NCI-H1092 treated with DMSO at 0.1 percent for 48 hours (cell line): ENCODE measurements around the gene NFIX.

Experiments
- DNase-seq: peaks from one replicate; lab custom pipeline; 2025; lab: John Stamatoyannopoulos, UW

Gene NFIX

DNA sequence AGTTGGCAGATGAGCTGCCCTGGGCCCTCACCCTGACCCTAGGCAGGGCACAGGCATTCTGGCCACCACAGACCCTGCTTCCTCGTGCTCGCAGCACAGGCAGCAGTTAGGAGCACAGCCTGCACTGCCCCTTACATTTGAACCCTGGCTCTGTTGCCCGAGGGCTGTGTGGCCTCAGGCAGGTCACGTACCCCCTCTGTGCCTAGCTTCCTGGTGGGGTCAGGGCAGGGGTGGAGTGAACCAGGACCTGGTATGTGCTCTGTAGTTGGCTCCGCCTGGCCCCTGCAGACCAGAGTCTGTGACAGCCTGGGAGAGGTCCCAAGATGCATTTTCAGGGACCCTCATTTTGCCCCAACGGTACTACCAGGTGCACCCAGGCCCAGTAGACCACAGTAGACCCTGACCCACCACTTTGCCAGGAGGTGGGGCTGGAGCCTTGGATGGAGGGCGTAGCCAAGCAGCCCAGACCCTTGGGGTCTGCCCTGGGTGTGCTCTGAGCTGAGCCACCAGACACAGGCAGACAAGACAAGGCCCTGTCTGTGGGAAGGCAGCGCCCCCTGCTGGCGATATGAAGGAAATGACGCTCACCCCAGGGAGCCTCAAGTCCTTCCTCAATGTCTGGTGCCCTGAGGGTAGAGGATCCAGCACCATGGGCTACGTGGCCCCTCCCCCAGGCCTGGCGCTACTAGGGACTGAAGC is 98.3 kb downstream of the NFIX start:
- peak; percentile 80 for DNase-seq

DNA sequence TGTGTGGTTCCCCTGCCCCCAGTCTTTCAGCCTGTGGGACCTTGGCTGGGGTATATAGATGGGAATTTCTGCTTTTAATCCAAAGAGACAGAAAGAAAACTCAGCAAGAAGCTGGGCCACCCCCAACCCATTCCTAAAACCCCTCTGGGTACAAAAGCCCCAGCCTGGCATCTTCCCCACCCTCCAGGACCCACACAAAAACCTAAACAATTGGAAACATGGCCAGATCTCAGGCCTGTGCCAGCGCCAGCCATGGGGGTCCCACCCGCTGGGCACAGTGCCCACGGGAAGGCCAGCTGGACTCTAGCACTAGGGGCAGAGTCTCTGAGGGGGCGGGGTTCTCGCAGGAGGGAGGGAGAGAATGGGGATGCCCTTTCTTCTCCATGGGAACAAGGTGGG is 98.8 kb downstream of the NFIX start:
- DNase-seq = peak; percentile 32

DNA sequence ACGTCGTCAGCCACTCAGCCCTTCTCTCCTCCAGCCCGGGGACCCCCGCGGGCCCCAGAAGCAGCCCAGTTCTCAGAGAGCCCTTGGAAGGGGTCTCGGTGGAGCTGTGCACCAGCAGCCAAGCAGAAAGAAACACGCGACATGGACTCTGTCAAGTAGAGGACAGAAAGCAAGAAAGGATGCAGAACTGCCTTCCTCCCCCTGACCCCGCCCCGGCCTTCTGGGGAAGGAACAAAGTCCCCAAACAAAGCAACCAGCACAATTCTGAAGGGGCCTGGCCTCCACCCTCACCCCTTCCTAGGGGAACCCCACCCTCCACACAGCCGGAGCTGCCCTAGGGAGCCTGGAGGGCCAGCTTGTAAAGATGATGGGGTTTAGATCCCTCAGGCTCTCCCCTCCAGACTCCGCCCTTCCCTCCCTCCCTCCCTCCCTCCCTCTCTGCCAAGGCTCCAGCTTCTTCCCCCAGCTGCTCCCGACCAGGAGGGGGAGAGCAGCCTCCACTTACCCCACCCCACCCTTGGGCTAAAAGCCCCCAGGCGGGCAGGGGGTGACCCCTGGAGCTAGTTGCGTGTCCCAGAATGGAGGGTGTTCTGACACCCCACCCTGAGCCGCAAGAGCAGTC is 99.6 kb downstream of the NFIX start:
- DNase-seq = no peak

DNA sequence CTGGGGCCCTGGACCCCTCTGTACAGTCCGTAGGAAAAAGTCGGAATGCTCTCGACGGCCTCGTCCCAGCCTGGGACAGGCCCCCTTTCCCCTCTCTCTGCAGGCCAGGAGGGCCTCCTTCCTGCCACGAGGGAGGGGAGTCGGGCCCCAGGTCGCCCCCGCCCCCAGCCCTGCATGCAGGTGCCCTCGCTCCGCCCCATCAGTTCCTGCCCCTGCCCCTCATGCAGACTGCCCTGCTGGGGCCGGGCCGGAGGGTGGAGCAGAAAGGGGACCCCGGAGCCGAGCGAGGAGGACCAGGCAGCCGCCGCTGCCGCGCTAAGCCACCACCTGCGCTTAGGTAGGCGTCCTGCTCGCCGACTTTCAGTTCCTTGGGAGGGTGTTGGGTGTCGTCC is 100.1 kb downstream of the NFIX start:
- no peak for DNase-seq

DNA sequence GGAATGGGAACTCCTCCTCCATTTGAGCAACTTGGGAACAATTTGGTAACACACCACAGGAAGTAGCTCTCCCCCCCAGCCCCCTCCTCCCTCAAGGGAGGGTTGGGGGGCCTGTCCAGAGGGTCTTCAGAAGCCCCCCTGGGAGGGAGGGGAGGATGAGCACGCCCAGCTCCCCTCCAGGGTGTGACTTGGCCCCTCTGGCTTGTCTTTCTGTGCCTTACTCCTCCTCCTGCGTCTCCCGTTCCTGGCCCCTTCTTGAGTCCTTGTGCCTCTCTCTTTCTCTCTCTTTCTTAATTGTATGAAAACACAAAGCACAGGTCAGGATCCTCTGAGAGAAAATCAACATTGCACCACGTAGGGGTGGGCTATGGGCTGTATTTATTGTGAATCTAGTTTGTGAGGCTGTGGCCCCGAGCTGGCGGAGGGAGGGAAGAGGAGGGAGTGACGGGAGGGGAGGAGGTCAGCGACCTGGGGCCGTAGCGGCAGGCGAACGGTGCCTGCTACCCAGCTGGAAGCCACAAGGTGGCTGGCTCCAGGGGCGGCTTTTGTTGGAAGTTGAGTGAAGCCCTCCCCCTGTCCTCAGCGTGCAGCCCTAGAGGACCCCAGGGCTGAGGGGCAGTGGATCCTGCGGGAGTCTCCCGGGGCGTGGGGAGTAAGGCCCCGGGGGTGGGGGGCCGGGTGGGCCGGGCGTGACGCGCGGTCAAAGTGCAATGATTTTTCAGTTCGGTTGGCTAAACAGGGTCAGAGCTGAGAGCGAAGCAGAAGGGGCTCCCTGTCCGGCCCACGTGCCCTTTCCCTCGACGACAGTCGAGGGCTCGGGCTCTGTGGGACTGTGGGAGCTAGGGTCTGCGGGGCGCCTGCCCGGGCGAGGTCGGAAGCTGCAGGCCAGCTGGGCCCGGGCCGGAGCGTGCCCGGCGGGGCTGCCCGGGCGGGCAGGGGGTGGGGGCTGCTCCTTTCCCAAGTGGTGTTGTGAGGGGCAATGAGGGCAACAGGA is 101.0 kb downstream of the NFIX start:
- DNase-seq = no peak

DNA sequence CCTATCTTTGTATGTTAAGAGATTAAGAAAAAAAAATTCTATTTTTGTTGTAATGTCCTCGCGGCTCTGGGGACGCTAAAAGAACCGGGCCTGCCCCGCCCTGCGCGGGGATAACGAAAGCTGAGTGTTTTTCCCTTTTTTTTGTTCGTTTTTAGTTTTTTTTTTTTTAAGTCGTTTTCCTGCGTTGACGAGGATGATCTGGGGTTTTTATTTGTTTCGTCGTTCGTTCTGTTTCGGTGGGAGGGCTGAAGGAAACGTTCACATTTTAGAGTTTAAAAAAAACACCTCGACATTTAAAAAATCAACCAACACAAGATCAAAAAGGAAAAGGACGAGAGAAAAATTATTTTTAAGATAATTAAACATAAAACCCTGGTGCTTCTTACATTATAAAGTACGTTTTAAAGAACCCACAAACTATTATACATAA is 101.8 kb downstream of the NFIX start:
- DNase-seq = no peak

DNA sequence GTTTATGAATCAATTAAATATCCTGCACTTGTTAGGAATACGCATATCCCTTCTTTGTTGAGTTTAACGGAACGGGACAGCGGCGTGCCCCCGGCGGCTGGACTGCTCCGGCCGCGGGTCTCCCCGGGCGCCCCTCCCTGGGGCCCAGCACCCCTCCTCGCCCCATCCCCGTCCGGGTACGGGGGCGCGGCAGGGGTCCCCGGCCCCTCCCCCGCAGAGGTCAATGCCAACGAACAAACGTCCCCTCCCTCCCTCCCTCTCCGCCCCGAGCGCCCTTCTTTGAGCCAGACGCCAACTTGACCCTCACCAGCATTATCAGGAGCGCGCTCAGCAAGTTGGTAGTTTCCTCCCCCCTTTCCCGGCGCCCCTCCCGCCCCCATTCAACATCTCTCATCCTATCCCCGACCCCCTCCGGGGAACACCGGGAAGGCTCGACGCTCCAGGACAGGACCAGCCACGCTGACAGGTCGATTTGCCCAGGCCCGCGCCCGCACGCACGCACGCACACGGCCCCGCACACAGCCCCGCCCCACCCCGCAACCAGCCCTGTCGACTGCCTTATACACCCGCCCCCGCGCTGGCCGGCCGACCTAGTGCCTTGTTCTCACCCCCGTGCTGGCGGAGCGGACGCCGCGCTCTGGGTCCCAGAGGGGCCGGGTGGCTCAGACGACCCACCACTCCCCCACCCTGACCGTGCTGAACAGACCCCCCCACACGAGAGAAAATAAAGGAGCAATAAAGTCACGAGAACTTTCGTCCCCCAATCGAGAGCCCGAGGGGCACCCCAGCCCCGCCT is 102.4 kb downstream of the NFIX start:
- DNase-seq = no peak

DNA sequence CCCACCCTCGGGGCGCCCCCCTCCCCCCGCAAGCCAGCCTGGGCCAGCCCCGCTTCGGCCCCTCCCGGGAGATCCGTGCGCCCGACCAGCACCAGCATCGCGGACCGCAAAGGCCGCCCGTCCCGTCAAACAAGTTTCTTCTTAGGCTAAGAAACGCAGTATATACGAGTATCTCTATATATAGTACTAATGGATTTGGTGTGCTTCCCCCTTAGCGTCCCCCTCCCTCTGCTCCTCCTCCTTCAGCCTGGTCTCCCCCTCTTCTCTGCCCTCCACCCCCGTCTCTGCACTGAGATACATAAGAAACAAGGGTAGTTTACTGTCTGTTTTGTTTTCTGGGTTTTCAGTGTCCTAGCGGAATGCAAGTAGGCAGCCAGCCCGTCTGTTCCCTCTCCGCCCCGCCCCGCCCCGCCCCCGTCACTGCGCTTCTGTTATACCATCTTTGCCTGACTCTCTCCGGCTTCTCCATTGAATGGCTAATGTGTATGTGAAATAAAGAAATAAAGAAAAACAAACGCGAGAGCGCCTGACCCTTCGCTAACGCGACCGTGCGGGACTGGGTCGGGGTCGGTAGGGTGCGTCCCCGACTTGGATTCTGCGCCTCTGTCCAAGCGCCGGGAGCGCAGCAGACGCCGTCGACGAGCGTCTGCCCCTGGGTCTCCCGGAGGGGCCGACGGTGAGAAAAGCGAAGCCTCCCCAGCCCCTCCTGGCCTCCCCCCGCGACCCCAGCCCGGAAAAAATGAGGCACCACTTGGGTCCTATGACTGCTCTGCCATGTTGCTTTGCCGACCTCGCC is 103.2 kb downstream of the NFIX start:
- no peak for DNase-seq

DNA sequence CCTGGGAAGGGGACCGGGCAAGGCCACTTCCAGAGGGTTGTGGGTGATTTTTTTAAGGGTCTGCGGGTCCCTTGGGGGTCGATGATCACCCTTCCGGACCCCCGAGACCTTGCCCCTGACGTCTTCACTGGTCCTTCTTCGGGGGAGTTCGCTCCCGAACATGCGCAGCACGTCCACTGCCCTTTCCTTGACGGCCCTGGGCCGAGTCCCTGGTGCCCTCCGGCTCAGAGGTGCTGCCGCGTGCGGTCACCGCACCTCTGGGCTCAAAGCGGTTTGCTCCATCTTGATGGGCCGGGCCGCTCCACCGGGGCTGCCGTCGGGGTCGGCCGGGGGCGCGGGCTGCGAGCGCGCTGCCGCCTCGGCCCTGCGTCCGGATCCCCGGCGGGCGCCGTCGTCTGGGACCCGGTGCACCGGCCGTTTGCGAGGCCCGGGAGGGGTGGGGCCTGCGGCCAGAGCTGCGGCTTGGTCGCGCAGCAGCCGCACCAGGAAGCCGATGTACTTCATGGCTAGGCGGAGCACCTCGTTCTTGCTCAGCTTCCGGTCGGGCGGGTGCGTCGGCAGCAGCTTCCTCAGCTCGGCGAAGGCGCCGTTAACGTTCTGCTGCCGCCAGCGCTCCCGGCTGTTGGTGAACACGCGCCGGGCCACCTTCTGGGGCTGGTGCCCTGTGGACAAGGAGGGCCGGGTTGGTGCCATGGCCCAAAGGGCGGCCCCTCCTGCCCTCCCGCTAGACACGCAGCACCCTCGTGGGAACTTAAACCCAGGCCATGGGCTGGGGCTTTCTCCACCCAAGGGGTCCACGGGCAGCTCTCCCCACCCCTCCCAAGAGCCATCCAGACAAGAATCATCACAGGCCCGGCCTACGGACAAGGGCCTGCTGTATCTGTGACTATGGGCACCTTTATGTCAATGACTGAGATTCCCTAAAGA is 104.1 kb downstream of the NFIX start:
- DNase-seq = no peak

DNA sequence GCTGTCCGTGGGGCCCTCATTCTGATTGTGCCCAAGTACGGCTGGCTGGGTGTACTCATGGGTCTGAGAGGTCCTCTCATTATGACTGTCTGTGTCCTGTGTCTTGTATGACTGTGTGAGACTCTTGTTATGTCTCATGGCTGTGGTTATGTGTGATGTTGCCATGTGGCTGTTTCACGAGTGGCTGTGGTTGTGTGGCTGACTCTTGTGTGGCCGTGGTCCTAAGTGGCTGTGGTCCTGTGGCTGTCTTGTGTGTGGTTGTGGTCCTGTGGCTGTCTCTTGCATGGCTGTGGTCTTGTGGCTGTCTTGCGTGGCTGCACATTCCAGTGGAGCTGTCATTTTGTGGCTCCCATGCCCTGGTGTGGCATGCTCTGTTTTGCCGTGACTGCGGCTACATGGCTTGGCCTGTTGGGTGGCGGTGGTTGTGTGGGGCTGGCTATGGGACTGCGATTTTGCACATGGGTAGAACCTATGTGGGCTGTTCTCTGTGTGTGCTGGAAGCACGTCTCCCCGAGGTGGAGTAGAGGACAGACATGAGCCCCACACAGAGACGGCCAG is 104.8 kb downstream of the NFIX start:
- no peak for DNase-seq

DNA sequence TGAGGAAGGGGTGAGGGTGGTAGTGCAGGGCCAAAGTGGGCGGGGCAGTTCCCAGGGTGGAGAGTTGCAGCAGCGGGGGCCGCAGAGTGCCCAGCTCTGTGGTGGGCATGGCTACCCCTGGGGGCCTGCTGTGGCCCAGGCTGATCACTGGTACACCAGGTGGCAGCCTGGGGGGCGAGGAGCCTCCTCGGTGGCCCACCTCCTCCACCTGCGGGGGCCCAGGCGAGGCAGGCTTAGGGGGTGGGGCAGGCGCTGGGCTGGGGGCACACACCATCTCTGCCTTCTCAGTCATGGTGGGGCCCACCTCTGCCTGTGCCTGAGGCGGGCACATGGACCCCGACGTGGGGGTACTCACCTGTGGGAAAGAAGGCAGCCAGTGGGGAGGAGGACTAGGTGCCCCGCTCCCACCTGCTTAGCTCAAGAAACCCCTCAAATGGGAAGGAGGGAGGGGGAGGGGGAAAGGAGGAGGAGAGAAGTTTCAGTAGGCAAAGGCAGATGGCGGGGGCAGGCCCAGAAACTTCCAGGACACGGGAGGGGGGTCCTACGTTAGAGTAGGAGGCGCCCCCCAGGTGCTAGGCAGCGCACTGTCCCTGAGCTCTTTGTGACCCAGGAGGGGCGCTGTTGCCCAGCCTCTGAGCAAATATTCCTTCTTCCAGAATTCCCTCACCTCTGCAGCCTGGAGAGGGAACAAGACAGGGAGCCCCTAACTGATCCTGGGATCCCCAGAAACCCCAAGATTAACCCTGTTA is 105.7 kb downstream of the NFIX start:
- no peak for DNase-seq

DNA sequence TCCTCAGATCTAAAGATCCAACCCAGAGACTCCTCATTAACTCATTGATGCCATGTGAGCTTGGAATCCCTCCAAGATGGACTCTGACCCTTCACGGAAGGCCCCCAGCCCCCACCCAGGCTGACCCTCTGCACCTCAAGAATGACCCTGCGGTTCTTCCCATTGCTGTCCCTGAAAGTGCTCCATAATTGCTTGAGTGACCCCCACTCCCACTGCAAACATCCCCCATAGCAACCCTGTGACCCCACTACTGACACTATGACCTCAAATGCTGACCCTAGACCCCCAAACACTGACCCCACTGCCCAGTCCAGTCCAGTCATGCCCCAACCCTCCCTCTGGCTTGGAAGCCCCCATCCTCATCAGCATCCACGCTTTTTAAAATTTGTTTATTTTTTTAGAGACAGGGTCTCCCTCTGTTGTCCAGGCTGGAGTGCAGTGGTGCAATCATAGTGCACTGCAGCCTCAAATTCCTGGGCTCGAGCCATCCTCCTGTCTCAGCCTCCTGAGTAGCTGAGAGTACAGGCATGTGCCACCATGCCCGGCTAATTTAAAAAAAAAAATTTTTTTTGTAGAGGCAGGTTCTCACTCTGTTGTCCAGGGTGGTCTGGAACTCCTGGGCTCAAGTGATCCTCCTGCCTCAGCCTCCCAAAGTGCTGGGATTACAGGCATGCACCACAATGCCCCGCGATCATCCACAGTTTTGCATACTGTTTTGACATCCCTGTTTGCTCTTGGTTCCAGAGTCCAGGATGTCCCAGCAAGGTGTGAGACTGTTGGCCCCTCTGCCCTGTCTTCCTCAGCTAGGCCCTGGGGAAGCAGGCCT is 106.5 kb downstream of the NFIX start:
- DNase-seq = no peak

DNA sequence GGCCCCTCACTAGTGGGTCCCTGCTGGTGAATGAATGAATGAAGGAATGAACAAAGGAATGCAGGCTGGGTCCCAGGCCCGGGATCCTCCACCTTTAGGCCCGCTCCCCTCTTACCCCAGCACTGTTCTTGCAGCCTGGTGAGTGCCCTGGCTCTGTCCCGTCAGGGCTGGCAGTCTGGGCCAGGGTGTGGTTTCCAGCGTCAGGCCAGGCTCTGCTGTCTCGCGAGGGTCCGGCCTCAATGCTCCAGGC is 107.1 kb downstream of the NFIX start:
- DNase-seq = no peak

DNA sequence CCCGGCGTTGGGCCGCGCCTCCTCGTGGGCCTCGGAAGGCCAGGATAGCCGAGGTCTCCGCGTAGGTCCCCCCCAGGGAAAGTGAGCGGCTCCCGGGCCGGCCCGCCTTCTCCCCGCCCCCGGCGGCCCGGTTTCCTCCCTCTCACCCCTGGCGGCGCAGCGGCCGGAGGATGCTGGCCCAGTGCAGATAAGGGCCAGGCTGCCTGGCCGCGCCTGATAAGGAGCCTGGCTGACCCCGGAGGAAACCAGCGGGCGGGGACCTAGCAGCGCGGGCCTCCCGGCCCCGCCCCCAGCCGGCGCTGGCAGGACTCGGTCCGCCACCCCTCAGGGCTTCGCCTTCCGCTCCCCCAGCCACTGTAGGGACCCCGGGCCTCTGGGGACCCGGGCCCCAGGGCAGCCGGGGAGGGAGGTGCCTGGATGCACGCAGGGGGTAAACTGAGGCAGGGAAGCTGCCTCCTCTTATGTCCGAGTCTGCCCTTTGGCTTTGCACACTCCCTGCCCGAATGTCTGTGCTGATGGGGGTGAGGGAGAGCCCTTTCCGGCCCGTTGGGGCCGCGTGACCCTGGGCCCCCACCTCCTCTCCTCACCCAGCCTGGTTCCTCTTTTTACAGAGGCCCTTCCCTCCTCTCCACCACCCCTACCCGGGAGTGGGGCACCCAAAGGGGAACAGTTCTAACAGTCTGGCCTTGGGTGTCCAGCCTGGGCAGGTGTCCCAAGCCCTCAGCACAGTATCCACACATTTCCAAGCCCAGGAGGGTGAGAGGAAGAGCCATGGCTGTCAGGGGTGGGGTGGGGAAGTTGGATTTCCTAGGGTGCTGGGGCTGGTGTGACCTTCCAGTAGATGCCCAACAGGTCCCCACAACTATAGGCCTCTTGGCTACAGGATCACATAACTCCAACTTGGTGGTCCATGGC is 107.6 kb downstream of the NFIX start, which contains the start of gene LYL1:
TSS of gene LYL1 (minus strand) at position 193 of the 915 bp plus-strand sequence. CDS start 1,687 bp downstream, outside the sequence.
- DNase-seq = no peak

DNA sequence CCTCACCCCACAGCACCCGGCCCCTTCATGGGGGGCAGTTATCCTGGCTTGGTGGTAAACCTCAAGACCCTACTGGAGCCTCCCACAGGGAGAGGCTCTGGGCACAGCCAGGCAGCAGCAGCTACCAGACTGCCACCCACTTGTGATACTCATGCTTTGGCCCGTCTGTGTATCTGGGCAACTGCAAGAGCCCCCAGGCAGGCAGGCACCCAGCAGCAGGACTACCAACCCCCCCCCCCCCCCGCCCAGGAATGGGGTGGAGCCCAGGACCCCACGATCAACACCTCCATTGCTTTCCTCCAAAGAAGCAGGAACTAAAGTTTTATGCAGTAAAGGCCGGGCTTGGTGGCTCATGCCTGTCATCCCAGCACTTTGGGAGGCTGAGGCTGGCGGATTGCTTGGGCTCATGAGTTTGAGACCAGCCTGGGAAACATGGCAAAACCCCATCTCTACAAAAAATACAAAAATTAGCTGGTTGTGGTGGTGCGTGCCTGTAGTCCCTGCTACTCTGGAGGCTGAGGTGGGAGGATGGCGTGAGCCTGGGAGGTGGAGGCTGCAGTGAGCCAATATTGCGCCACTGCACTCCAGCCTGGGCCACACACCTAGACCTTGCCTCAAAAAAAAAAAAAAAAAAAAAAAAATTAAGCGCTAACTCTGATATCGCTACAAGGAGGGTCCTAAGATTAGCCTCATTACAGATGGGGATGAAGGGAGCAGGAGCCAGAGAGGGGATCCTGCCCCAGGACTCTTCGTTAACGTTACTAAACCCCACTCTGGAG is 108.5 kb downstream of the NFIX start:
- DNase-seq = no peak

DNA sequence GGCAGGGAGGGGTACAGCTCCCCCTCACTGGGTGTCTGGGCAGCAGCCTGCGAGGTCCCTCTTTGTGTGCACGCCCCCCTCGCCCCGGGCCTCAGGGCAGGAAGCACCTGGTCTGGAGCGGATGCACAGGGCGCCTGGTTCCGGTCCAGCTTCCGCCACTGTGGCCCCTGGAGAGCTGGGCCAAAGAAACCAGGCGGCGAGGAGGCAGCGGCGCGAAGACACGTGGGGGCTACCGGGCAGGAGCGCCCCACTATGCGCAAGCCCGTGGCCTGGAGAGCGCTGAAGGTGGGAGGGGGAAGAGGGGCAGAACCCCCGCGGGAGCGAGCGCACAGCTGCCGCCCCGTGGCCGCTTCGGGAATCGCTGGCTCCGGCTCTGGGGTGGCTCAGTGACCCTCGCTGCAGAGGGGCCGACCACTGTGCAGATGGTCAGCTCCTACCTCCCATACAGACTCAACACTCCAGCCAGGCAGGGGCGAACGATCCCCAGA is 109.1 kb downstream of the NFIX start:
- no peak for DNase-seq
